Mesenchymal stem cell (in vitro differentiated cells and primary cell): Measurements from ENCODE around the gene SFMBT2.
A peak's percentile ranks its signal among the peaks of the same experiment; 100 is the strongest.

ENCODE experiments used
- DNase-seq: peaks from one replicate; pipeline ENCODE4 v3.0.0-alpha.2; 2013
- H2AFZ ChIP-seq: one replicate; pipeline ENCODE4 v1.6.1; 2013; ENCODE audit warnings: low read depth, mild to moderate bottlenecking, control low read depth, inconsistent platforms, low read length, moderate library complexity
- H2AK5ac ChIP-seq: 2 replicates; pipeline ENCODE4 v1.6.1; 2013; ENCODE audit warnings: low read length, moderate library complexity, mild to moderate bottlenecking, inconsistent platforms; ENCODE audit not compliant: severe bottlenecking
- H2BK120ac ChIP-seq: one replicate; pipeline ENCODE4 v1.6.1; 2013; ENCODE audit warnings: low read depth, mild to moderate bottlenecking, inconsistent platforms, low read length, moderate library complexity
- H2BK12ac ChIP-seq, 2 experiments: one replicate each; pipeline ENCODE4 v1.6.1; 2013; ENCODE audit warnings: inconsistent platforms in 2 of 2, low read length in 2 of 2, mild to moderate bottlenecking in 2 of 2, moderate library complexity in 2 of 2, control low read depth in 1 of 2
- H2BK15ac ChIP-seq: one replicate; pipeline ENCODE4 v1.6.1; 2013; ENCODE audit warnings: mild to moderate bottlenecking, low read depth, inconsistent platforms; ENCODE audit not compliant: poor library complexity, severe bottlenecking
- H2BK5ac ChIP-seq: 2 replicates; pipeline ENCODE4 v1.6.1; 2013; ENCODE audit warnings: low read depth, mild to moderate bottlenecking, low read length, control low read depth, inconsistent platforms; ENCODE audit not compliant: poor library complexity, severe bottlenecking
- H3K14ac ChIP-seq, 2 experiments: one replicate each; pipeline ENCODE4 v1.6.1; 2013; ENCODE audit warnings: inconsistent platforms in 2 of 2, low read length in 2 of 2, control low read depth in 1 of 2, mild to moderate bottlenecking in 1 of 2, moderate library complexity in 1 of 2
- H3K18ac ChIP-seq, 2 experiments: one replicate each; pipeline ENCODE4 v1.6.1; 2013; ENCODE audit warnings: inconsistent platforms in 2 of 2, low read length in 2 of 2, control low read depth in 1 of 2, low read depth in 1 of 2, mild to moderate bottlenecking in 1 of 2
- H3K23ac ChIP-seq, 2 experiments: one replicate each; pipeline ENCODE4 v1.6.1; 2013; ENCODE audit warnings: inconsistent platforms in 2 of 2, low read length in 2 of 2, mild to moderate bottlenecking in 2 of 2, moderate library complexity in 2 of 2, control low read depth in 1 of 2
- H3K27ac ChIP-seq: 2 replicates; pipeline ENCODE4 v1.5.1; 2013; ENCODE audit warnings: mild to moderate bottlenecking, moderate library complexity, low read length, control low read depth, inconsistent platforms; ENCODE audit not compliant: poor library complexity, severe bottlenecking
- H3K27me3 ChIP-seq, 2 experiments: 2 replicates each; pipeline versions ENCODE4 v1.6.1 to v1.7.0; 2013; ENCODE audit warnings: low read length in 2 of 2, mild to moderate bottlenecking in 2 of 2, moderate library complexity in 2 of 2, control low read depth in 1 of 2, inconsistent platforms in 1 of 2; ENCODE audit not compliant: control insufficient read depth in 1 of 2, insufficient read depth in 1 of 2
- H3K36me3 ChIP-seq, 2 experiments: 2 replicates each; pipeline versions ENCODE4 v1.6.1 to v1.7.0; 2013; ENCODE audit warnings: low read length in 2 of 2, control low read depth in 1 of 2, inconsistent platforms in 1 of 2, low read depth in 1 of 2, mild to moderate bottlenecking in 1 of 2; ENCODE audit not compliant: insufficient read depth in 2 of 2, control insufficient read depth in 1 of 2
- H3K4ac ChIP-seq, 2 experiments: one replicate each; pipeline ENCODE4 v1.6.1; 2013; ENCODE audit warnings: inconsistent platforms in 2 of 2, low read length in 2 of 2, mild to moderate bottlenecking in 2 of 2, moderate library complexity in 2 of 2, control low read depth in 1 of 2, low read depth in 1 of 2
- H3K4me1 ChIP-seq: 2 replicates; pipeline ENCODE4 v1.6.1; 2013; ENCODE audit warnings: low read depth, low read length, control low read depth; ENCODE audit not compliant: control insufficient read depth, insufficient read depth
- H3K4me2 ChIP-seq: 2 replicates; pipeline ENCODE4 v1.6.1; 2013; ENCODE audit warnings: low read length, mild to moderate bottlenecking, inconsistent platforms; ENCODE audit not compliant: poor library complexity, severe bottlenecking
- H3K4me3 ChIP-seq, 2 experiments: 2 replicates each; pipeline versions ENCODE4 v1.5.1 to v1.7.0; 2013; ENCODE audit warnings: low read length in 2 of 2, mild to moderate bottlenecking in 2 of 2, control low read depth in 1 of 2, low read depth in 1 of 2; ENCODE audit not compliant: insufficient read depth in 1 of 2
- H3K79me1 ChIP-seq: replicated peaks from 2 replicates; pipeline ENCODE4 v1.6.1; 2013; ENCODE audit warnings: mild to moderate bottlenecking, control low read depth, low read length, inconsistent platforms; ENCODE audit not compliant: poor library complexity, severe bottlenecking
- H3K9ac ChIP-seq: 2 replicates; pipeline ENCODE4 v1.7.0; 2013; ENCODE audit warnings: mild to moderate bottlenecking, low read length, moderate library complexity
- H3K9me3 ChIP-seq: 2 replicates; pipeline ENCODE4 v1.7.0; 2013; ENCODE audit warnings: mild to moderate bottlenecking, low read length; ENCODE audit not compliant: control insufficient read depth
- H4K8ac ChIP-seq: one replicate; pipeline ENCODE4 v1.6.1; 2013; ENCODE audit warnings: inconsistent platforms, mild to moderate bottlenecking, low read length, moderate library complexity
- H4K91ac ChIP-seq: one replicate; pipeline ENCODE4 v1.6.1; 2013; ENCODE audit warnings: mild to moderate bottlenecking, low read length, inconsistent platforms
- WGBS: methylation state at CpG from one replicate; pipeline ENCODE4 v1.1.7; 2013; ENCODE audit warnings: mixed read lengths; 5-methylcytosine and 5-hydroxymethylcytosine counted together

The SFMBT2 gene

GRCh38 chr10:7235376-7235775 lies 175.5 kb downstream of the SFMBT2 start:
- Histone ChIP-seq H3K18ac (no peak overlapping the region), H3K4me2 (no peak overlapping the region), H3K4me3 (no peak overlapping the region), H3K4ac (no peak overlapping the region), H2AFZ (no peak overlapping the region), H3K9ac (no peak overlapping the region), H3K23ac (no peak overlapping the region), H3K14ac (no peak overlapping the region), H3K4me1 (no peaks in the 10 kb centered on the region), H4K91ac (peak overlapping the region; percentile 58), H3K79me1 (no peaks in the 10 kb centered on the region), H3K27me3 (no peaks in the 10 kb centered on the region), H4K8ac (no peak overlapping the region), H2BK15ac (no peak overlapping the region), H3K9me3 (no peaks in the 10 kb centered on the region), H2BK5ac (no peak overlapping the region), H2AK5ac (no peak overlapping the region), H2BK12ac (no peak overlapping the region), H3K27ac (no peak overlapping the region), H3K36me3 (no peaks in the 10 kb centered on the region), H2BK120ac (no peak overlapping the region)
- no peak for DNase-seq
- 97% methylated on average over 3 of the region's 3 CpGs for whole genome bisulfite sequencing

- no peaks in the 10 kb centered on the region for H3K36me3 ChIP-seq
- no peak overlapping the region for H2BK5ac ChIP-seq
- no peak overlapping the region for H2AFZ ChIP-seq
- H3K4me1 ChIP-seq: no peaks in the 10 kb centered on the region
- no peak overlapping the region for H4K8ac ChIP-seq
- H3K9me3 ChIP-seq: no peaks in the 10 kb centered on the region
- H3K18ac ChIP-seq: no peak overlapping the region
- no peak overlapping the region for H3K4ac ChIP-seq
- no peak overlapping the region for H3K27ac ChIP-seq
- no peak overlapping the region for H2BK15ac ChIP-seq
- H3K23ac ChIP-seq: no peak overlapping the region
- no peak overlapping the region for H4K91ac ChIP-seq
- no peak overlapping the region for H2BK12ac ChIP-seq
- no peak overlapping the region for H3K4me2 ChIP-seq
- H3K79me1 ChIP-seq: no peaks in the 10 kb centered on the region
- H3K14ac ChIP-seq: no peak overlapping the region
- H3K4me3 ChIP-seq: no peak overlapping the region
- H2AK5ac ChIP-seq: no peak overlapping the region
- WGBS: no CpG with 5 or more reads among the region's 3 CpGs
- DNase-seq: no peak
- no peaks in the 10 kb centered on the region for H3K27me3 ChIP-seq
- H2BK120ac ChIP-seq: no peak overlapping the region
- H3K9ac ChIP-seq: no peak overlapping the region
Observed at GRCh38 chr10:7234109-7234508, 176.7 kb downstream of the SFMBT2 start.

GRCh38 chr10:7233259-7233991 lies 177.4 kb downstream of the SFMBT2 start:
- Histone ChIP-seq H2AFZ (no peak overlapping the region), H3K4me3 (no peak overlapping the region), H4K8ac (no peak overlapping the region), H2BK5ac (no peak overlapping the region), H2AK5ac (no peak overlapping the region), H3K23ac (no peak overlapping the region), H3K36me3 (no peaks in the 10 kb centered on the region), H3K18ac (no peak overlapping the region), H3K4me2 (no peak overlapping the region), H3K9me3 (no peaks in the 10 kb centered on the region), H2BK120ac (no peak overlapping the region), H3K27ac (no peak overlapping the region), H2BK15ac (no peak overlapping the region), H3K14ac (no peak overlapping the region), H2BK12ac (no peak overlapping the region), H3K4me1 (no peaks in the 10 kb centered on the region), H3K9ac (no peak overlapping the region), H4K91ac (no peak overlapping the region), H3K4ac (no peak overlapping the region), H3K27me3 (no peaks in the 10 kb centered on the region), H3K79me1 (no peaks in the 10 kb centered on the region)
- peak; percentile 15 for DNase-seq
- WGBS: 80% methylated on average over 4 of the region's 4 CpGs

- H4K91ac ChIP-seq: no peak overlapping the region
- WGBS: 49% methylated on average over 4 of the region's 9 CpGs
- H4K8ac ChIP-seq: no peak overlapping the region
- no peak overlapping the region for H2AFZ ChIP-seq
- no peaks in the 10 kb centered on the region for H3K4me1 ChIP-seq
- H3K36me3 ChIP-seq: peaks cover 0 to 12% of the 10 kb centered on the region in 2 experiments
- no peak overlapping the region for H3K23ac ChIP-seq
- no peak overlapping the region for H2AK5ac ChIP-seq
- no peak overlapping the region for H3K4me2 ChIP-seq
- no peak overlapping the region for H3K4ac ChIP-seq
- no peak overlapping the region for H2BK5ac ChIP-seq
- no peak overlapping the region for H2BK12ac ChIP-seq
- no peak overlapping the region for H2BK15ac ChIP-seq
- no peak overlapping the region for H3K14ac ChIP-seq
- no peak overlapping the region for H3K18ac ChIP-seq
- no peak overlapping the region for H3K9ac ChIP-seq
- no peak overlapping the region for H3K4me3 ChIP-seq
- peak; percentile 23 for DNase-seq
- no peak overlapping the region for H3K27ac ChIP-seq
- no peaks in the 10 kb centered on the region for H3K79me1 ChIP-seq
- H3K27me3 ChIP-seq: no peaks in the 10 kb centered on the region
- H3K9me3 ChIP-seq: no peaks in the 10 kb centered on the region
- no peak overlapping the region for H2BK120ac ChIP-seq
Observed at GRCh38 chr10:7231509-7232414, 179.1 kb downstream of the SFMBT2 start.
